ENCODE data around the gene C2orf42. TPM values are rescaled to one million over a fixed set of nuclear protein-coding genes. Genes with fewer than 3 reads are reported as not detected.
"Not testable (repeated sequence)": the region's sequence is repeated elsewhere in the genome, so short reads cannot be mapped to it uniquely, and the experiment has no call there.

The C2orf42 gene
- total RNA-seq, 2 donors from 2014 or later: 13.7 to 25.5 TPM

DNA sequence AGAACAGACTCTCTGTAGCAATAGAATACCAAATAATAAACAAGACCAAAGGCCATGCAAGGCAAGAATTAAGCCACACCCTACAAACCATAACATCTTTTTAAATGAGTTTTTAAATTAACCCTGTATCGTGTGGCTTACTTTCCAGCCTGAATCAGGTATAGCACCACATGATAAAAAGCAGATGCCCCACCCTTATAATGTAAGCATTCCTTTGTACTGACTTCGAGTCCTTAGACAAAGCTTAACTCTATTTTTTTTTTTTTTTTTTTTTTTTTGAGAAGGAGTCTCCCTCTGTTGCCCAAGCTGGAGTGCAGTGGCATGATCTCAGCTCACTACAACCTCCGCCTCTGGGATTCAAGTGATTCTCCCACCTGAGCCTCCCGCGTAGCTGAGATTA lies 1.7 kb upstream of the C2orf42 start:
- no peak for ATAC-seq (ENCODE audit: insufficient number of reproducible peaks, low FRiP score, low read depth)
- H3K27ac ChIP-seq: no peak overlapping the region
- H3K36me3 ChIP-seq: no peaks in the 10 kb centered on the region
- peaks cover 0 to 5% of the 10 kb centered on the region in 2 donors for H3K4me1 ChIP-seq (ENCODE audit: control insufficient read depth in 1 of 2, low read depth in 2 of 2)
- no peak overlapping the region for H3K4me3 ChIP-seq
- H3K9me3 ChIP-seq: no peaks in the 10 kb centered on the region
- no peak for DNase-seq (ENCODE audit: low spot score)
- H3K27me3 ChIP-seq (replicated peaks; ENCODE audit: insufficient read depth): no peaks in the 10 kb centered on the region
- TF ChIP-seq, protein P1, sequence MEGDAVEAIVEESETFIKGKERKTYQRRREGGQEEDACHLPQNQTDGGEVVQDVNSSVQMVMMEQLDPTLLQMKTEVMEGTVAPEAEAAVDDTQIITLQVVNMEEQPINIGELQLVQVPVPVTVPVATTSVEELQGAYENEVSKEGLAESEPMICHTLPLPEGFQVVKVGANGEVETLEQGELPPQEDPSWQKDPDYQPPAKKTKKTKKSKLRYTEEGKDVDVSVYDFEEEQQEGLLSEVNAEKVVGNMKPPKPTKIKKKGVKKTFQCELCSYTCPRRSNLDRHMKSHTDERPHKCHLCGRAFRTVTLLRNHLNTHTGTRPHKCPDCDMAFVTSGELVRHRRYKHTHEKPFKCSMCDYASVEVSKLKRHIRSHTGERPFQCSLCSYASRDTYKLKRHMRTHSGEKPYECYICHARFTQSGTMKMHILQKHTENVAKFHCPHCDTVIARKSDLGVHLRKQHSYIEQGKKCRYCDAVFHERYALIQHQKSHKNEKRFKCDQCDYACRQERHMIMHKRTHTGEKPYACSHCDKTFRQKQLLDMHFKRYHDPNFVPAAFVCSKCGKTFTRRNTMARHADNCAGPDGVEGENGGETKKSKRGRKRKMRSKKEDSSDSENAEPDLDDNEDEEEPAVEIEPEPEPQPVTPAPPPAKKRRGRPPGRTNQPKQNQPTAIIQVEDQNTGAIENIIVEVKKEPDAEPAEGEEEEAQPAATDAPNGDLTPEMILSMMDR (IDR thresholded peaks at IDR 0.05): no peak

DNA sequence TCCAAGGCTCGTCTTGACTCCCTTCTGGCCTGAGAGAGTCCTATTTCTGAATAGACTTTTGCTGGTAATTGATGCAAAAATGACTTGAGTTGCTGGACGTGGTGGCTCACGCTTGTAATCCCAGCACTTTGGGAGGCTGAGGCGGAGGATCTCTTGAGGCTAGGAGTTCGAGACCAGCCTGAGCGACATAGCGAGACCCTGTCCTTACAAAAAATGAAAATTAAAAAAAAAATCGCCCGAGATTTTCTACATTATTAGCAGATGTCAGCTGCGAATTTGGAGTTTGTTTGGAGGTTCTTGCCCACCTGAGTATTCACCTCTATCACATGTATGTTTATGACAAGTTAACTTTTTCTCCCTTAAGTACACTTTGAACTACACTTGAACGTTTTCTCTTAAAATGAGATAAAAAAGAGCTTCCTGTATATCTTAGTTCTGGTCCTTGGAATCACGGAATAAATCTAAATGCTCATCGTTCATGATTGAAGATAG lies 471 bp upstream of the C2orf42 start:
- Histone ChIP-seq H3K9me3 (no peaks in the 10 kb centered on the region), H3K4me1 (ENCODE audit: control insufficient read depth in 1 of 2, low read depth in 2 of 2) (peaks cover 0 to 5% of the 10 kb centered on the region in 2 donors), H3K27ac (peak overlapping the region; percentile 91 to 100), H3K4me3 (peak overlapping the region; percentile 83), H3K36me3 (no peaks in the 10 kb centered on the region), H3K27me3 (replicated peaks; ENCODE audit: insufficient read depth) (no peaks in the 10 kb centered on the region)
- no peak for DNase-seq (ENCODE audit: low spot score)
- no peak for ATAC-seq (ENCODE audit: insufficient number of reproducible peaks, low FRiP score, low read depth)
- TF ChIP-seq, protein P1 (IDR thresholded peaks at IDR 0.05): no peak

DNA sequence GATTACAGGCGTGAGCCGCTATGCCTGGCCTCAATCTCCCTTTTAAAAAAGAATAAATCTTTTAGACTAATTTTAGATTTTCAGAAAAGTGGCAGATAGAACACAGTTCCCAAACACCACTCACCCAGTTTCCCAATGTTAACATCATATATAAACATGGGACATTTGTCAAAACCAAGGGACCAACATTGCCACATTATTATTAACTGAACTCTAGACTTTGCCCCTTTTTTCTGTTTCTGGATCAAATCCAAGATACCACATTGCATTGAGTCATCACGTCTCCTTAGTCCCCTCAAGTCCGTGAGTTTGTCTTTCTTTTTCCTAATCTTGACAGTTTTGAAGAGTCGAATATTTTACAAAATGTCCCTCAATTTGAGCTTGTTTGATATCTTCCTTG lies 2.4 kb downstream of the C2orf42 start:
- Histone ChIP-seq H3K9me3 (no peaks in the 10 kb centered on the region), H3K36me3 (no peaks in the 10 kb centered on the region), H3K27ac (no peak overlapping the region), H3K4me3 (no peak overlapping the region), H3K4me1 (ENCODE audit: control insufficient read depth in 1 of 2, low read depth in 2 of 2) (peaks cover 0 to 5% of the 10 kb centered on the region in 2 donors), H3K27me3 (replicated peaks; ENCODE audit: insufficient read depth) (no peaks in the 10 kb centered on the region)
- DNase-seq (ENCODE audit: low spot score) (no peak), ATAC-seq (ENCODE audit: insufficient number of reproducible peaks, low FRiP score, low read depth) (no peak)
- TF ChIP-seq, protein P1 (IDR thresholded peaks at IDR 0.05): no peak

DNA sequence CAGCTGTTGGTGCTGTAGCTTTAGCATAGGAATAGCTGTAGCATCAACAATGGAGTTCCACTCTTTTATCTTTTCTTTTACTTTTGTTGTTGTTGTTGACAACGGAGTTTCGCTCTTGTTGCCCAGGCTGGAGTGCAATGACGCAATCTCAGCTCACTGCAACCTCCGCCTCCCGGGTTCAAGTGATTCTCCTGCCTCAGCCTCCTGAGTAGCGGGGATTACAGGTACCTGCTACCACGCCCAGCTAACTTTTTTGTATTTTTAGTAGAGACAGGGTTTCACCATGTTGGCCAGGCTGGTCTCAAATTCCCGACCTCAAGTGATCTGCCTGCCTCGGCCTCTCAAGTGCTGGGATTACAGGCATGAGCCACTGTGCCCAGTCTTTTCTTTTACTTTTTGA lies 3.6 kb downstream of the C2orf42 start:
- ATAC-seq (ENCODE audit: insufficient number of reproducible peaks, low FRiP score, low read depth); H3K36me3 ChIP-seq; H3K27me3 ChIP-seq (replicated peaks; ENCODE audit: insufficient read depth); H3K9me3 ChIP-seq; DNase-seq (ENCODE audit: low spot score); H3K4me1 ChIP-seq (ENCODE audit: control insufficient read depth in 1 of 2, low read depth in 2 of 2); H3K4me3 ChIP-seq; H3K27ac ChIP-seq: not testable (repeated sequence)

DNA sequence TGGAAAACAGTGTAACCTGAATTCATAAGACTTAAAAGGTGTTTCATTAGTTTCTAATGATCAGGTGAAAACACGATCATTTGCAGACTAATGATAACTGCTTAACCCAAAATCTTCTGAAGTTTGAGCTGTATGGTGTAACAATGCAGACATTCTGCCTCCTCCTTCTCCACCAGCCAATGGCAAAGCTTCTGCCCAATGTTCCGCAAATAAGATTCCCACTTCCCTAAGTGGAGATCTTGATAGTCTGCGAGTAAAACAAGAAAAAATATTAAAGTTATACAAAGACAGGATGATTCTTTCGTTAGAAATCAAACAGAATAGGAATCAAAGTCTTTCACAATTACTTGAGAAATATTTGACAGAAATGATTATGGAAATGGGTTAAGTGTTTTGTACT lies 8.1 kb downstream of the C2orf42 start:
- no peaks in the 10 kb centered on the region for H3K4me1 ChIP-seq (ENCODE audit: control insufficient read depth in 1 of 2, low read depth in 2 of 2)
- TF ChIP-seq, protein P1 (IDR thresholded peaks at IDR 0.05): no peak
- H3K27ac ChIP-seq: no peak overlapping the region
- H3K27me3 ChIP-seq (replicated peaks; ENCODE audit: insufficient read depth): no peaks in the 10 kb centered on the region
- no peaks in the 10 kb centered on the region for H3K9me3 ChIP-seq
- ATAC-seq (ENCODE audit: insufficient number of reproducible peaks, low FRiP score, low read depth): no peak
- H3K36me3 ChIP-seq: peaks cover 11% of the 10 kb centered on the region
- no peak overlapping the region for H3K4me3 ChIP-seq
- no peak for DNase-seq (ENCODE audit: low spot score)

DNA sequence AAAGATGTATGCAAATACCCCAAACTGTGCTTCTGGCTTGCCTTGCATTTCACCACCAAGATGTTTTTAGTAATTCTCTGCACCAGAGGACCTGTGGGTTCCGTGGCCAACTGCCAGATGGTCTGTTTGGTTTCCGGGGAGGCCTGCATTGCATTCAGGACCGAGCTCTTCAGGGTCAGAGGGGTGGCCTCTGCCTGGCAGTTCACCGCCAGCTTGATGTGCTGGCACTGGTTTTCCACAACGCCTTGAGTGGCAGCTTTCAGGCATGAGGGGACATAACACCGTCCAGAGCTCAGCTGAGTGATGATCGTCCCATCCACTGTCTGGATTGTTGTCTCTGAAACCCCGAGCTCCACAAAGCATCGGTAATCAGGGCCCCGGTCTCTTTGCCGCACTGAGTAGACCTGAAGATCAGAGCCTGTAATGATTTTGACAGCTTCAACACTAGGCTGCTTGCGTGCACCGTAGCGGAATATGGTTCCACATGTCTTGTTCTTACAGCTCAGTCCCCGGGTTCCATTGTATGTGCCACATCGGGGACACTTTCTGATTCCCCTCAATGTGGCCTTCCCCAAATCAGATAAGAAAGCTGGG lies 9.4 kb downstream of the C2orf42 start:
- DNase-seq (ENCODE audit: low spot score) (no peak), ATAC-seq (ENCODE audit: insufficient number of reproducible peaks, low FRiP score, low read depth) (no peak)
- H3K27me3 ChIP-seq (replicated peaks; ENCODE audit: insufficient read depth): no peaks in the 10 kb centered on the region
- H3K36me3 ChIP-seq: peaks cover 13% of the 10 kb centered on the region
- H3K27ac ChIP-seq: no peak overlapping the region
- no peak overlapping the region for H3K4me3 ChIP-seq
- no peaks in the 10 kb centered on the region for H3K4me1 ChIP-seq (ENCODE audit: control insufficient read depth in 1 of 2, low read depth in 2 of 2)
- TF ChIP-seq, protein P1 (IDR thresholded peaks at IDR 0.05): no peak
- H3K9me3 ChIP-seq: no peaks in the 10 kb centered on the region
